T47D (cell line): ENCODE measurements around the gene VWA2.

Source experiments
- DNase-seq, 2 experiments: peaks; one replicate each; pipeline versions ENCODE4 v3.0.0 to v3.0.0-alpha.2; 2011 to 2012; ENCODE audit warnings: low read depth in 1 of 2, low spot score in 1 of 2
- JUND ChIP-seq: IDR thresholded peaks from 2 replicates; pipeline ENCODE4 v1.6.1; 2012; ENCODE audit warnings: low read depth
- in situ Hi-C: cut with HindIII; loops from 2 replicates; pipeline ENCODE4 v1.10.0; 2016; ENCODE audit warnings: low sequenced_read_pairs, low pct_unique_long_range_greater_than_20kb

VWA2 gene

DNA sequence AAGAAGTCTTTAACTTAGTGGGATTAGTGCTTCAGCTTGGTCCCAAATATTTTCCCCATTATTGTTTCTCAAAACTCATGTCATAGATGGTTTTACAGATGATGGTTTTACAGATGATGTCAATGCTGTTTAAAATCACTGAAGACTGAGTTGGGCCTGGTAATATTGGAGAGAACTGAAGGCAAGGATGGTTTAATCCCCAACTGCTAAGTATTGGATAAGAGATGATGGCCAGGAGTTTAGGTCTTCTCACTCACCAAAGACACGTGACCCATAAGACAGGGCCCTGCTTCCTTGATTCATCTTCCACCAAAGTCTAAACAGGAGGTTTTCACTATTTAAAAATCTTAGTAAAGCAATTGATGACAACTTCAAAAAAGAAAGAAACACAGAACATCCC, 56.3 kb downstream of the VWA2 start:
- in situ Hi-C loops: no loop called here
- no peak for DNase-seq

DNA sequence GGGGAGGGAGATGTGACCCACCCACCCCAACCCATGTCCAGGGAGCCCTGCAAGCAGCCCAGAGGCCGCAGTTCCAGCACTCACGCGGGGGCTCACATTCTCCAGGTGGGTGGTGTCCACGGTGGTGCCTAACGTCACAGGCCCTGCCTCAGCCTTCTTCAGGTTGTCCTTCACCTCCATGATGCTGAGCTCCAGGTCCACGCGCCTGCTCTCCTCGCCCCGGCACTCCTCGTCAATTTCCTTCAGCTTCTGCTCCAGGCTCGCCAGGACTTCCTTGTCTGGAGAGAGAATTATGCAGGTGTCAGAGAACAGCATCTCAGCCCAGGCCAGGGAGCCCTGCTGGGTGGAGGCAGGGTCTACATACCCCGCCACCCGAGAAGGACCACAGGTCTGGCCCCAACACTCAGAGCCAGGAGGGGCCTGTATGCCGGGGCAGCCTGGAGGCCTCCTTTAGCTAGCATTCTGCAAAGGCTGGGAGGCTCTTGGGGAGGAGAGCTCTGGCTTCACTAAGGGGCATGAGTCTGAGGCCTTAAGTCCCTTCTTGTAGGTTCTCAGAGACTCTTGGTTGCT, 58.2 kb downstream of the VWA2 start:
- in situ Hi-C loops: no loop called here
- no peak for TF ChIP-seq JUND

More for the DNA sequence above, 56.3 kb downstream of the VWA2 start:
- TF ChIP-seq JUND: no peak

DNA sequence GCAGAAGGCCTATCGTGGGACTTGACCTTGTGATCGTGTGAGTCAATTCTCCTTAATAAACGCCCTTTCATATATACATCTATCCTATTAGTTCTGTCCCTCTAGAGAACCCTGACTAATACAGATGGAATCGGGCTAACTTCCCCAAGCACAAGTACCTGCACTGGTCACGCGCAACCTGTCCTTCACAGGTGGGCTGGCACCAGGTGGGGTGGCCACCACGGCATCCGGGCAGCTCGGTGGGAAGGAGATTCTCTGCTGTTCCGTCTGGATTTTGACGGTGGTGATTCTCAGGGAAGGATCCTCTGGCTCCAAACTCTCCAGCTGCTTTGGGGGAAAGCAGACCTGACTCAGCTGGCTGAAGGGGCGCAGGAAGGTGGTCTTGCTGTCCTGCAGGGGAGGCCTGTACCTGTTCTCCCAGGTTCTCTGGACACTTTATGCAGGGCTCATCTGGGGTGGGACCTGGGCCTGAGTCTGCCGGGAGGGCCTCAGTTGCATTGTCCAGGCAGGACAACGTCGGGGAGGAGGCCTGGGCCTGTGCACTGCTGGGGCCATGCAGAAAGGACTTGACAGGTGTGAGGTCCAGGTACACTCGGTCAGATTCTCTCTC, 61.1 kb downstream of the VWA2 start:
- no peak for DNase-seq
- no peak for TF ChIP-seq JUND
- in situ Hi-C loops: no loop called here

More for the DNA sequence above, 58.2 kb downstream of the VWA2 start:
- no peak for DNase-seq

DNA sequence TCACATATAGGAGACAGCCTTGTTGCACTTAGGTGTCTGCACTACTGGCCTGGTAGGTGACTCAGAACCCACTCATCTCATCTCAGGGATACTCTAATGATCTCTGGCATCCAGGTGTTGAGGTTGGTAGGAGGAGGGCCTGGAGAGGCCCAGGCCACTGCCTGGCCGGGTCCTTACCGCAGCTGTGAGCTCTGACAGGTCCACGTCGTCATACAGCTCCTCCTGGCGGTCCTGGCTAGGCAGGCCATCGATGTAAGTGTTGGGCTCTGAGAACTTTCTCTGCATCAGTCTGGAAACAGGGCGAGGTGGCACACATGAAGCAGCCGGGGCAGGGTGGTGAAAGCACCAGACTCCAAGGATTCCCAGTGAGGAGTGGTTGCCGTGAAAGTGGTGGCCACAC, 62.1 kb downstream of the VWA2 start:
- DNase-seq: no peak
- TF ChIP-seq JUND: no peak
- in situ Hi-C loops: no loop called here

DNA sequence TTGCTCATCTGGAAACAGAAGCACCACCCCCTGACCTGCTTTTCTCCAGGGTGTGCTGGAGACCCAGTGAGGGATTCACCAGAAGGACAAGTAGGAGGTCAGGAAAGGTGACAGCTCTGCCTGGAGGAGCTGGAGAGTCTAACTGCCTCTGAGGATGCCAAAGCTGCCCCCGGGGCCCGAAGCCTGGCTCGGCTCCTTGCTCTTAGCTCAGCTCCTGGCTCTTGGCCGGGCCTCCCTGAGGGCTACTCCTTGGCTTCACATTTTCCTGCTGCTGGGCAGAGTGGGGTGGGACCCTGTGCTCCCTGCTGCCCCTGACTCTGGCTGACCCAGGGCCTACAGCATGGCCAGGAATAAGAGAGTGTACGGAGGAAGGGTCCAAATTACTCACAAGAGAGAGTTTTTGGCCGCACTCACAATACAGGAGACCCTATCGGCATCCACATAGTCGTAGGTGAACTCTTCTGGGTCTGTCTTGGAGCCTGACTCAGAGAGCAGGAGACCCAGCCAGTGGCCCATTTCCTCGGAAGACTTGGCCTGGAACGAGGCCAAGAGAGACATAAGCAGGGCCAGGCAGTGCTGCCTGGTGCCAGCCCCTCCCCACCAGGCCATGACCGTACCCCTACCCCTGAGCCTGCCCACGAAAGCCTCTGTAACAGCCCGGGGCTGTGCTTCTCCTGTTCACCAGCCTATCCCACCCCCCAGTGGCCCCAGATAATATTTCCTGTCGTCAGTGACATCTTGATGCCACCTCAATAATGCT, 63.1 kb downstream of the VWA2 start:
- in situ Hi-C loops: no loop called here
- no peak for TF ChIP-seq JUND

DNA sequence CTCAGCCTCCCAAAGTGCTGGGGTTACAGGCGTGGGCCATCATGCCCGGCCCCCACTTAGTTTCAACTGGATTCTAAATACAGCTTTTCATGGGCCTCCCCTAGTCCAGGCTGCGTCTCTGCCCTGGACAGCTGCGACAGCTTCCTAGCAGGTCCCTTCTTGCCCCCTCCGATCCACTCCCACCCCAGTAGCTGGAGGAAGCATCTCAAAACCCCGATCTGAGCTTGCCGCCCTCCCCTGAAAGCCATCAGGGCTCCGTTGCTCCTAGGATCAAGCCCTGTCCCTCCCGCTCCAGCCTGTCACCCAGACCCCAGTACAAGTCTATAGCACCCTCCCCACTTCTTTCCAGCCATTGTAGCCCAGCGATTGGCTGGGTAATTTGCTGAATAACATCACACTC, 64.5 kb downstream of the VWA2 start:
- no peak for DNase-seq
- in situ Hi-C loops: no loop called here
- TF ChIP-seq JUND: no peak

More for the DNA sequence above, 63.1 kb downstream of the VWA2 start:
- no peak for DNase-seq

DNA sequence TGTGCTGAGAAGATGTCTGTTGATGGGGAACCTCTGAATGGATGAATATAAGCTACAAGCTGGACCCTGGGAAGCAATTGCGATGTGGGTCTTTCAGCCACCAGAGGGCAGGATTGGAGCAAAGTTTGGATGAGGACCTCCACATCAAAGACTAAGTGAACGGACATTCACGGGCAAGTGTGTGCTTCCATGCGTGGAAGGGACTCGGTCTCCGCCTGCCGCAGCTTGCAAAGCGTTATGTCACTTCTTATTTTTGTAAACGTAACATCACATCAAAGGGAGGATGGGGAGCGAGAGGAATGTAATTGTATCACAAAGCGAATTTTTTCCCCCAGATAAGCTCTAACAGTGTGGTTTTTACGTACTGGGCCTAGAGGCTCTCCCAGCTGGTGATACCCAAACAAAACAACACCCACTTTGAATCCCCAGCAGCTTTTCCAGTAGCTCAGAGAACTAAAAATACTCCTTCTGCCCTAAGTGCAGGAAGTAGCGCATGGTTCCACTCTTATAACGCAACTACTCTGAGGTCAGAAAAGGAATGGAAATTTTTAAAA, 65.0 kb downstream of the VWA2 start:
- peak; percentile 48 to 83 for DNase-seq
- no peak for TF ChIP-seq JUND
- in situ Hi-C loops: no loop called here

DNA sequence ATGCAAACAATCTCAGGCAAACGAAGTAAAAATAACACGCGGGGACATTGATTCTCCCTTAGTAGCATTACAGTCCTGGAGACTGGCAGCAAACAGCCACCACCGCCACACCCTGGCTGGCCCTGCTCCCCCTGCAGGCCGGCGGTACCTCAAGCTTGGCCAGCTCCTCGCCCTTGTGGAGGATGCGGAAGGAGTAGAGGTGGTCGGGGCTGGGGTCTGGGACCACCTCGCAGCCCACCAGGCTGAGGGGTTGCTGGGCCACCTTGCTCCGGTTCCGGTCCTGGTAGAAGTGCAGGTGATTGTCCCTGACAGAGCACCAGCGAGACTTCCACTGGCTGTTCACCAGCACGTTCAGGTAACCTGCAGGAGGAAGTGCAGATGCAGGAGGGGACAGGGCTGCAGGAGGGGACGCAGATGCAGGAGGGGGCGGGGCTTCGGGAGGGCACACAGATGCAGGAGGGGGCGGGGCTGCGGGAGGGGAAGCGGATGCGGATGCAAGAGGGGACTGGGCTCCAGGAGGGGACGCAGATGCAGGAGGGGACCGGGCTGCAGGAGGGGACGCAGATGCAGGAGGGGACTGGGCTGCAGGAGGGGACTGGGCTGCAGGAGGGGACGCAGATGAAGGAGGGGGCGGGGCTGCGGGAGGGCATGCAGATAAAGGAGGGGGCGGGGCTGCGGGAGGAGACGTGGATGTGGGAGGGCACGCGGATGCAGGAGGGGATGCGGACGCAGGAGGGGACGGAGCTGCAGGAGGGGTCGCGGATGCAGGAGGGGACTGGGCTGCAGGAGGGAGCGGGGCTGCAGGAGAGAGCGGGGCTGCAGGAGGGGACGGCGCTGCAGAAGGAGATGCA, 65.7 kb downstream of the VWA2 start:
- peak; percentile 22 to 31 for DNase-seq
- in situ Hi-C loops: no loop called here
- no peak for TF ChIP-seq JUND

DNA sequence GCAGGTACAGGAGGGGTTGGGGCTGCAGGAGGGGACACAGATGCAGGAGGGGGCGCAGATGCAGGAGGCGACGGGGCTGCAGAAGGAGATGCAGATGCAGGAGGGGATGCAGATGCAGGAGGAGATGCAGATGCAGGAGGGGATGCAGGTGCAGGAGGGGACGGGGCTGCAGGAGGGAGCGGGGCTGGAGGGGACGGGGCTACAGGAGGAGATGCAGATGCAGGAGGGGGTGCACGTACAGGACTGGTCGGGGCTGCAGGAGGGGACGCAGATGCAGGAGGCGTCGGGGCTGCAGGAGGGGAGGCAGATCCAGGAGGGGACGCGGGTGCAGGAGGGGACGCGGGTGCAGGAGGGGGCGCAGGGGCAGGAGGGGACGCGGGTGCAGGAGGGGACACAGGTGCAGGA, 66.5 kb downstream of the VWA2 start:
- no peak for TF ChIP-seq JUND
- in situ Hi-C loops: no loop called here
- no peak for DNase-seq

DNA sequence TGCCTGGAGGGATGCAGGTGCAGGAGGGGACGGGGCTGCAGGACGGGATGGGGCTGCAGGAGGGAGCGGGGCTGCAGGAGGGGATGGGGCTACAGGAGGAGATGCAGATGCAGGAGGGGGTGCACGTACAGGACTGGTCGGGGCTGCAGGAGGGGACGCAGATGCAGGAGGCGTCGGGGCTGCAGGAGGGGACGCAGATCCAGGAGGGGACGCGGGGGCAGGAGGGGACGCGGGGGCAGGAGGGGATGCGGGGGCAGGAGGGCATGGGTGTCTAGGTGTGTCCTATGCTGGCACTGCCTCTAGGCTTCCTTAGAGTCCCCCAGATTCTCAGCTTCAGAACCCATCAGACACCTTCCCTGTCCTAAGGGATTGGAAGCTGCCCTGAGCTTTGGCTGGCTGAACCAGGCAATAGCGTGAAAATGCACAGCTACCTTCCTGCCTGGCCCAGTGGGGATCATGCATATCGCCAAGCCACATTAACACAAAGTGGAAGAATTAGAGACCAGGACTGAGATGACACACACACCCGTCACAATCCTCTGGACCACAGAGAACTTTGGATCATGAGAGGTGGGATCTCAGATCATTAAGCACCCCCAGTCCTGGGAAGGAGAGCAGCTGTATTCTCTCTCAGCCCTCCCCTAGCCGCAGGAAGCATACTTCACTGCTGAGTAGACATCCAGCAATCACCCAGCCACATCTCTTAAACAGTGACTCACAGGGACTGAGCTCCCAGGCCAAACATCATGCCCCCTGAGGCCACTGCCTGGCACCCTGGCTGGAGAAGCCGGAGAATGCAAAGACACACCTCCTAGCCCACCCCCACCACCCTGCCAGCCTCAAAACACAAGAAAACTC, 67.3 kb downstream of the VWA2 start:
- in situ Hi-C loops: no loop called here
- peak; percentile 25 to 43 for DNase-seq

DNA sequence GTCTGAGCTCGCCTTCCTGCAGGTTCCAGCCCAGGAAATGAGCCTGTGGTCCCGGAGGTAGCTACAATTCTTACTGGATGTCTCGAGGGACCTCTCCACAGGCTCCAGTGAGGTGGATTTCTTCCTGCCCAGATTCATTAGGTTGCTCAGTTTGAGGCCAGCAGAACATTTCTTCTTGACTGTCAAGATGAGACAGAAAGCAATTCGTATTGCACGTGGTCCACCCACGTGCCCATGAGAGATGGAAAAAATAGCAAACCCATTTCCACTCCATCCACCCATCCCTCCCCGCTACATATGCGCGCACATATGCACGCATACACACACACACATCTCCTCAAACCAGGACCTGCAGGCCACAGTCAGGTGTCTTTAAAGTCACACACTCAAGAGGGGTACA, 68.7 kb downstream of the VWA2 start:
- in situ Hi-C loops: no loop called here
- DNase-seq: no peak
- no peak for TF ChIP-seq JUND

More for the DNA sequence above, 67.3 kb downstream of the VWA2 start:
- 0 out of 2 replicates have a peak, but pooled peaks have one; percentile 20 for TF ChIP-seq JUND
